K562 (cell line): ENCODE measurements around the gene TRAP1. TPM values are rescaled to one million over a fixed set of nuclear protein-coding genes. Genes with fewer than 3 reads are reported as not detected.

Source experiments
- ATAC-seq: fragments of 200-7000 bp; cut with Tn5 transposase; 3 replicates; pipeline ENCODE4 v1.9.1; 2020; ENCODE audit warnings: moderate library complexity
- BruUV-seq: library from RNA; stranded (reverse); fragments of 400-500 nt; replicated peaks from 2 replicates; lab custom pipeline; 2021; lab: Mats Ljungman, UMichigan
- CTCF ChIA-PET: fragments of 300-600 bp; formaldehyde crosslinking; extraction: SDS; loops from one replicate; lab custom pipeline; 2021; ENCODE audit warnings: low intra/inter-chr PET ratio; lab: Yijun Ruan, JAX
- POLR2A ChIA-PET: fragments of 300-600, 350-650 bp; sonication (Branson Sonifier 250); formaldehyde crosslinking; extraction: SDS; loops from one replicate; lab custom pipeline; 2021; ENCODE audit warnings: antibody characterized with exemption, inconsistent platforms; lab: Yijun Ruan, JAX
- DNase-seq, 4 experiments: peaks; one replicate each; pipeline versions ENCODE4 v3.0.0 to v3.0.0-alpha.2; 2011 to 2018; ENCODE audit warnings: low spot score in 3 of 4, mixed read lengths in 3 of 4; ENCODE audit errors: extremely low read depth in 1 of 4
- FAIRE-seq: peaks from 2 replicates; lab custom pipeline; 2011; peaks lifted over from hg19 to GRCh38; lab: Jason Lieb, UNC
- H2AFZ ChIP-seq: 2 replicates; pipeline ENCODE4 v1.6.0; 2011; ENCODE audit warnings: low read depth, low read length, control low read depth, inconsistent platforms
- H3K27ac ChIP-seq: fragments of 200-600 bp; 3 replicates; pipeline ENCODE4 v1.8.0; 2011; ENCODE audit warnings: low read depth, mild to moderate bottlenecking, control low read depth, inconsistent platforms, low read length, moderate library complexity, mixed read lengths; ENCODE audit errors: extremely low read depth
- H3K27me3 ChIP-seq, 2 experiments: fragments of 300-600 bp in 1 of 2; 2 replicates in 1 of 2; 3 replicates in 1 of 2; pipeline versions ENCODE4 v1.6.0 to v1.8.0; 2011; ENCODE audit warnings: inconsistent platforms in 2 of 2, low read length in 2 of 2, mild to moderate bottlenecking in 1 of 2, mixed read lengths in 1 of 2, moderate library complexity in 1 of 2; ENCODE audit not compliant: control insufficient read depth in 2 of 2, insufficient read depth in 2 of 2
- H3K36me3 ChIP-seq: fragments of 300-600 bp; 3 replicates; pipeline ENCODE4 v1.8.0; 2011; ENCODE audit warnings: mild to moderate bottlenecking, low read length, inconsistent platforms; ENCODE audit not compliant: control insufficient read depth, insufficient read depth
- H3K4me1 ChIP-seq, 2 experiments: fragments of 200-600 bp in 1 of 2; replicated peaks in 1 of 2; 2 replicates in 1 of 2; 3 replicates in 1 of 2; pipeline versions ENCODE4 v1.5.1 to v1.8.0; 2011; ENCODE audit warnings: inconsistent platforms in 2 of 2, low read length in 2 of 2, mild to moderate bottlenecking in 1 of 2, mixed read lengths in 1 of 2, moderate library complexity in 1 of 2; ENCODE audit not compliant: control insufficient read depth in 2 of 2, insufficient read depth in 2 of 2
- H3K4me2 ChIP-seq: 2 replicates; pipeline ENCODE4 v1.6.1; 2011; ENCODE audit warnings: low read length, control low read depth, inconsistent platforms, mixed read lengths; ENCODE audit not compliant: insufficient read depth
- H3K4me3 ChIP-seq: fragments of 200-600 bp; sonication (generic), shearing (Covaris generic); 2 replicates; pipeline ENCODE4 v1.5.1; 2016; ENCODE audit warnings: control low read depth, inconsistent platforms
- H3K79me2 ChIP-seq: fragments of 200-600 bp; 3 replicates; pipeline ENCODE4 v1.8.0; 2011; ENCODE audit warnings: low read length, inconsistent platforms; ENCODE audit not compliant: control insufficient read depth, insufficient read depth
- H3K9ac ChIP-seq, 2 experiments: 2 replicates each; pipeline versions ENCODE4 v1.6.0 to v1.6.1; 2011; ENCODE audit warnings: low read depth in 2 of 2, low read length in 2 of 2, control low read depth in 1 of 2, inconsistent platforms in 1 of 2, mild to moderate bottlenecking in 1 of 2, mixed read lengths in 1 of 2; ENCODE audit not compliant: insufficient read depth in 1 of 2
- H3K9me1 ChIP-seq: one replicate; pipeline ENCODE4 v1.6.0; 2011; ENCODE audit warnings: inconsistent platforms, mild to moderate bottlenecking, low read length, moderate library complexity; ENCODE audit not compliant: control insufficient read depth, insufficient read depth
- H3K9me3 ChIP-seq: replicated peaks from 2 replicates; pipeline ENCODE4 v1.5.1; 2011; ENCODE audit warnings: low read depth, low read length, inconsistent platforms; ENCODE audit not compliant: control insufficient read depth, insufficient read depth
- H4K20me1 ChIP-seq: replicated peaks from 2 replicates; pipeline ENCODE4 v1.6.1; 2011; ENCODE audit warnings: low read length, inconsistent platforms, mixed read lengths; ENCODE audit not compliant: control insufficient read depth, insufficient read depth
- ATF1 ChIP-seq, 2 experiments: fragments of 450-650 bp in 1 of 2; IDR thresholded peaks; 2 replicates each; pipeline ENCODE4 v1.6.1; 2016; ENCODE audit warnings: missing compliant biosample characterization in 1 of 2, missing genetic modification characterization in 1 of 2
- NRF1 ChIP-seq, 2 experiments: fragments of 450-650 bp; IDR thresholded peaks in 1 of 2; conservative IDR thresholded peaks in 1 of 2; 2 replicates each; pipeline ENCODE4 v1.6.1; 2014; ENCODE audit warnings: mild to moderate bottlenecking in 2 of 2
- PML ChIP-seq: IDR thresholded peaks from 2 replicates; pipeline ENCODE4 v1.6.1; 2012; ENCODE audit warnings: low read length, inconsistent platforms
- SP1 ChIP-seq: sonication (generic); formaldehyde crosslinking; IDR thresholded peaks from 2 replicates; pipeline ENCODE4 v1.8.1; 2022; ENCODE audit warnings: mild to moderate bottlenecking, missing genetic modification reagents
- WGBS: fragments of 100-300 bp; shearing (Covaris generic); methylation state at CpG from one replicate; pipeline ENCODE4 v1.1.6; 2016; ENCODE audit warnings: low coverage, mixed read lengths; ENCODE audit not compliant: insufficient coverage; ENCODE audit errors: missing lambda C conversion rate; 5-methylcytosine and 5-hydroxymethylcytosine counted together
- in situ Hi-C: fragments of 300-500 bp; cut with MboI; formaldehyde crosslinking; loops from 4 replicates; pipeline ENCODE4 v1.15.0; 2018; ENCODE audit warnings: inconsistent platforms, mixed read lengths
- intact Hi-C: fragments of 100-400 bp; cut with micrococcal nuclease; formaldehyde crosslinking; loops from 2 replicates; pipeline ENCODE4 v1.14.2; 2022
- polyA plus RNA-seq, 8 experiments: library from polyadenylated mRNA; depleted of rRNA in 4 of 8; stranded (reverse) in 5 of 8; unstranded in 3 of 8; fragments of >200 nt; fragmentation: Nextera tagmentation in 2 of 8; fragmentation: Illumina TruSeq in 1 of 8; extraction: Ambion mirVana in 2 of 8; extraction: Trizol in 1 of 8; gene quantifications; 2 replicates each; pipeline versions ENCODE4 v1.2.1 to v1.2.3, GENCODE V29; 2011 to 2014; ENCODE audit warnings: inconsistent platforms in 1 of 8, missing spikeins in 1 of 8
- total RNA-seq, 7 experiments: library from RNA; depleted of rRNA in 6 of 7; stranded (reverse); fragments of >200 nt in 6 of 7; fragmentation: Illumina TruSeq in 2 of 7; extraction: Trizol in 2 of 7; gene quantifications; 2 replicates each; pipeline versions ENCODE4 v1.2.1 to v1.2.3, GENCODE V29; 2011 to 2021; ENCODE audit warnings: low replicate concordance in 1 of 7
- TF ChIP-seq, protein P1 (sequence below), 2 experiments: fragments of 450-650 bp in 1 of 2; sonication (generic) in 1 of 2; formaldehyde crosslinking in 1 of 2; IDR thresholded peaks in 1 of 2; conservative IDR thresholded peaks in 1 of 2; 2 replicates each; pipeline versions ENCODE4 v1.6.1 to v1.8.1; 2016 to 2023; ENCODE audit warnings: mild to moderate bottlenecking in 2 of 2, moderate library complexity in 2 of 2, inconsistent platforms in 1 of 2, missing genetic modification reagents in 1 of 2

The TRAP1 gene
- total and polyA plus RNA-seq, 9 of the 15 experiments (the other 6 are each of a cell fraction or from before 2014, with no cell fraction given): 19.1 to 436 (median 301) TPM

DNA sequence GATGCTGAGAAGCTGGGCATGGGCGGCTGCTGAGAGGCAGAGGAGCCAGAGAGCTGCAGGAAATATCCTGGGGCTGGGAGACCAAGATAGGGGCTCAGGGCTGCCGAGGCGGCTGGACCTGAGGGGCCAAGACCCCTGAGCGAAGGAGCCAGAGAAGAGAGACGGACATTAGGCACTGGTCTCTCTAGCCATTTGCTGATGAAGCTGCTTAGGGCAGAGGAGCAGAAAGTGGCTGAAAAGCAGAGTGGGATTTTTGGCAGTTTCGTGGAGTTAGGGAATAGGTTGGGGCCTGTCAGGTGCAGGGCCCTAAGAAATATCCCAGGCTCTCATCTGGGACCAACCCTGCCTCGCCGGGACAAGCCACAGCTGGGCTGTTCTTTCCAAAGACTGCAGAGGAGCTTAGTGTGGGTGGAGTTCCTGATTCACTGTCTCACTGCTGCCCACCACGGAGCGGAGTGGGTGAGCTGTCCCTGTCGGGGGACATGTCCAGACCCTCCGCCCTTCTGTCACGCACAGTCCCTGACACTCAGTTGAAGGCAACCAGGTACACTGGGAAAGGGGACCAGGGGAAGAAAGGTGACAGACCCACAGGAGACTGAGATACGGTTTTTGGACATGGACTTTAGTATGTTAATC is 74.1 kb downstream of the TRAP1 start:
- H3K27ac ChIP-seq: no peak overlapping the region
- H3K4me3 ChIP-seq: no peak overlapping the region
- peaks cover 33 to 47% of the 10 kb centered on the region in 2 experiments for H3K4me1 ChIP-seq
- peak overlapping the region in 1 of 2 experiments; percentile 82; a peak in 2 of 4 replicates for H3K9ac ChIP-seq
- H3K79me2 ChIP-seq: no peaks in the 10 kb centered on the region
- no peaks in the 10 kb centered on the region for H4K20me1 ChIP-seq
- ChIA-PET POLR2A (interaction anchor here (0.5 to 1.9 kb wide), 6 partner anchors 11 to 286 kb away, joined by 3 to 6 read pairs (median 4); no protein-coding TSS in a partner anchor), CTCF (no interaction called here)
- TF ChIP-seq PML: no peak
- 0 out of 2 replicates have a peak, but pooled peaks have one; percentile 17 for TF ChIP-seq SP1 (CRISPR knock-in tag)
- no peak for TF ChIP-seq ATF1 (CRISPR knock-in tag; IDR thresholded peaks at IDR 0.05)
- TF ChIP-seq ATF1 (tag; IDR thresholded peaks at IDR 0.05): 0 out of 2 replicates have a peak, but pooled peaks have one; percentile 4
- 0 out of 4 replicates have a peak, but pooled peaks of 1 of the 2 experiments have one; percentile 23 for TF ChIP-seq NRF1 (conservative IDR thresholded peaks at IDR 0.05 in 1 of 2, IDR thresholded peaks at IDR 0.05 in 1 of 2)
- TF ChIP-seq, protein P1, sequence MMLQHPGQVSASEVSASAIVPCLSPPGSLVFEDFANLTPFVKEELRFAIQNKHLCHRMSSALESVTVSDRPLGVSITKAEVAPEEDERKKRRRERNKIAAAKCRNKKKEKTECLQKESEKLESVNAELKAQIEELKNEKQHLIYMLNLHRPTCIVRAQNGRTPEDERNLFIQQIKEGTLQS (IDR thresholded peaks at IDR 0.05): peak; percentile 13; the same call in 1 of the 2 replicates
- TF ChIP-seq, protein P1 (CRISPR knock-in tag; conservative IDR thresholded peaks at IDR 0.05): no peak
- intact Hi-C loops: no loop called here
- BruUV-seq: no TSS peak
- peak overlapping the region; percentile 7; the same call in 1 of the 2 replicates for H2AFZ ChIP-seq
- FAIRE-seq (no peak), ATAC-seq (no peak), DNase-seq (peak in 3 of 4 experiments; percentile 8 to 15 (median 12))
- H3K9me1 ChIP-seq: no peaks in the 10 kb centered on the region
- no peaks in the 10 kb centered on the region for H3K36me3 ChIP-seq
- H3K9me3 ChIP-seq: no peaks in the 10 kb centered on the region
- peak overlapping the region; percentile 13; the same call in 1 of the 2 replicates for H3K4me2 ChIP-seq
- 58% methylated on average over 14 of the region's 14 CpGs for WGBS
- in situ Hi-C loops: no loop called here
- H3K27me3 ChIP-seq: no peaks in the 10 kb centered on the region
